HepG2 (cell line): ENCODE results near the gene WDR6. TPM values are rescaled to one million over a fixed set of nuclear protein-coding genes. Genes with fewer than 3 reads are reported as not detected.

Experiments used
- AGO2 ChIP-seq: fragments of 200-400 bp; formaldehyde crosslinking; optimal IDR thresholded peaks from 2 replicates; pipeline ENCODE3; 2017; ENCODE audit warnings: mild to moderate bottlenecking, low read depth, low read length, moderate library complexity
- ASH2L ChIP-seq: fragments of 300-600, 200-600 bp; sonication (generic); IDR thresholded peaks from 2 replicates; pipeline ENCODE4 v1.7.0; 2017; ENCODE audit warnings: low read depth, mild to moderate bottlenecking, moderate library complexity, mixed read lengths, low read length; ENCODE audit not compliant: insufficient read length
- HNRNPK ChIP-seq: fragments of 200-400 bp; formaldehyde crosslinking; IDR thresholded peaks from 2 replicates; pipeline ENCODE4 v1.6.1; 2018; ENCODE audit warnings: low read length, low read depth, moderate library complexity, mild to moderate bottlenecking; ENCODE audit not compliant: poor library complexity, severe bottlenecking
- HOXA3 ChIP-seq: sonication (generic); formaldehyde crosslinking; IDR thresholded peaks from 2 replicates; pipeline ENCODE4 v1.5.0; 2020; ENCODE audit warnings: missing genetic modification reagents
- KMT2B ChIP-seq: IDR thresholded peaks from 2 replicates; pipeline ENCODE4 v1.6.1; 2016; ENCODE audit warnings: missing genetic modification reagents, missing compliant biosample characterization
- MATR3 ChIP-seq: sonication (generic); formaldehyde crosslinking; IDR thresholded peaks from 2 replicates; pipeline ENCODE4 v1.4.0; 2020; ENCODE audit warnings: missing genetic modification reagents
- RBM22 ChIP-seq: fragments of 200-400 bp; formaldehyde crosslinking; optimal IDR thresholded peaks from 2 replicates; pipeline ENCODE3; 2017; ENCODE audit warnings: mild to moderate bottlenecking, low read length, moderate library complexity
- ZC3H4 ChIP-seq: sonication (generic); formaldehyde crosslinking; IDR thresholded peaks from 2 replicates; pipeline ENCODE4 v1.4.0; 2020; ENCODE audit warnings: missing genetic modification reagents, borderline replicate concordance
- ZFP36L2 ChIP-seq: sonication (generic); formaldehyde crosslinking; IDR thresholded peaks from 2 replicates; pipeline ENCODE4 v1.4.0; 2020; ENCODE audit warnings: missing genetic modification reagents
- ZFP91 ChIP-seq: sonication (generic); formaldehyde crosslinking; IDR thresholded peaks from 2 replicates; pipeline ENCODE4 v1.9.0; 2022; ENCODE audit warnings: missing genetic modification reagents, mild to moderate bottlenecking, borderline replicate concordance
- ZGPAT ChIP-seq: IDR thresholded peaks from 2 replicates; pipeline ENCODE4 v1.6.1; 2016; ENCODE audit warnings: mild to moderate bottlenecking
- ZNF263 ChIP-seq: sonication (generic); formaldehyde crosslinking; IDR thresholded peaks from 2 replicates; pipeline ENCODE4 v1.4.0; 2020; ENCODE audit warnings: missing genetic modification reagents
- ZNF33A ChIP-seq: sonication (generic); formaldehyde crosslinking; IDR thresholded peaks from 2 replicates; pipeline ENCODE4 v1.5.1; 2020; ENCODE audit warnings: missing genetic modification reagents, mild to moderate bottlenecking, moderate library complexity, borderline replicate concordance
- ZNF547 ChIP-seq: sonication (generic); formaldehyde crosslinking; IDR thresholded peaks from 2 replicates; pipeline ENCODE4 v1.5.1; 2020; ENCODE audit warnings: mild to moderate bottlenecking, missing genetic modification reagents
- ZNF773 ChIP-seq: sonication (generic); formaldehyde crosslinking; IDR thresholded peaks from 2 replicates; pipeline ENCODE4 v1.4.0; 2020; ENCODE audit warnings: missing genetic modification reagents, borderline replicate concordance
- polyA plus RNA-seq, 8 experiments: library from polyadenylated mRNA; depleted of rRNA in 3 of 8; stranded (reverse) in 7 of 8; unstranded in 1 of 8; fragments of >200 nt; fragmentation: Illumina TruSeq in 4 of 8; extraction: Trizol in 4 of 8; gene quantifications; 2 replicates each; pipeline versions ENCODE4 v1.2.1 to v1.2.3, GENCODE V29; 2011 to 2016; ENCODE audit warnings: low read depth in 4 of 8, missing spikeins in 1 of 8, mixed read lengths in 1 of 8; ENCODE audit not compliant: insufficient read depth in 1 of 8
- total RNA-seq, 5 experiments: library from RNA; depleted of rRNA; stranded (reverse); fragments of >200 nt; fragmentation: Illumina TruSeq; extraction: Trizol; gene quantifications; 2 replicates each; pipeline ENCODE4 v1.2.3, GENCODE V29; 2016; ENCODE audit warnings: low read depth in 1 of 5
- TF ChIP-seq, protein P1 (sequence below): sonication (generic); formaldehyde crosslinking; IDR thresholded peaks from 2 replicates; pipeline ENCODE4 v1.8.1; 2023; ENCODE audit warnings: mild to moderate bottlenecking, missing genetic modification reagents, borderline replicate concordance
- TF ChIP-seq, protein P2 (sequence below): IDR thresholded peaks from 2 replicates; pipeline ENCODE4 v1.6.1; 2016
- TF ChIP-seq, protein P3 (sequence below), 2 experiments: IDR thresholded peaks; 2 replicates each; pipeline ENCODE4 v1.6.1; 2011 to 2012; ENCODE audit warnings: low read length in 2 of 2, borderline replicate concordance in 1 of 2, low read depth in 1 of 2, mild to moderate bottlenecking in 1 of 2, moderate library complexity in 1 of 2
- TF ChIP-seq, protein P4 (sequence below): sonication (generic); formaldehyde crosslinking; IDR thresholded peaks from 2 replicates; pipeline ENCODE4 v1.4.0; 2020; ENCODE audit warnings: low read depth, mild to moderate bottlenecking, missing genetic modification reagents

WDR6 gene
- total and polyA plus RNA-seq, 2 of the 13 experiments (the other 11 are each of a cell fraction or from before 2014, with no cell fraction given): 73.4 to 139 TPM

DNA sequence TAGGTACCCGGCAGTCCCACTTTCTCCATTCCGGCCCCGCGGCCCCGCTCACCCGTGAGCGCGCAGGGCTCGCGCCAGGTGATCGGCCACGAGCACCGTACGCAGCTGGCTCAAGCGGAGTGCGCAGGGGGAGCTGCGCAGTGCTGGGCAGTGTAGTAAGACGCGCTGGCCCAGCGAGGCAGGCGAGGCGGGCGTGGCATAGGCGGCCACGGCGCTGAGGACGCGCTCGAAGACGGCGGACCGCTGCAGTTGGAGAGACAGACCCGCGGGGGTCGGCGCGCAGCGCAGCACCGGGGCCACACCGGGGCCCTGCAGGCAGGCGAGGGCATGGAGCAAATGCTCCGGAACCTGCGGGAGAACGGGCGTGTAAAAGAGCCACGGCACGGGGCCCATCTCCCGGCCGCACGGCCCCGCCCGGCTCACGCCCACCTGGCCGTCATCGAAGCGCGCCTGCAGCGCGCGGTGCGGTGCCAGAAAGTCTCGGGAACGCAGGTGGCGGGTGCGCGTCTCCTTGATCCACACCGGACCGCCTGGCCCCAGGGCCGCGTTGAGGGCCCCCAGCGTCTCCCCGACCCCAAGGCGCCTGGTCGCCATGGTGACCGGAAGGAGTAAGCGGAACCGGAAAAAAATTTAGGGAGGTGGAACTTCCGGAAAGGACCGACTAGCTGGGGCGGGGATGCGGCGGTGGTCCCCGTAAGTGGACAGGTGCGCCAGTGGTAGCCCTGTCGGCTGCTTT, 10.9 kb downstream of the WDR6 start, which contains the start of gene DALRD3 (continued):
- TF ChIP-seq, protein P1, sequence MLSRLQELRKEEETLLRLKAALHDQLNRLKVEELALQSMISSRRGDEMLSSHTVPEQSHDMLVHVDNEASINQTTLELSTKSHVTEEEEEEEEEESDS: no peak
- TF ChIP-seq HNRNPK: peak; percentile 26
- TF ChIP-seq ZNF773: no peak
- TF ChIP-seq AGO2: peak; percentile 99
- TF ChIP-seq ZC3H4: no peak
- no peak for TF ChIP-seq ZFP36L2 (CRISPR knock-in tag)
- TF ChIP-seq ASH2L: peak; percentile 66
- no peak for TF ChIP-seq ZNF547 (CRISPR knock-in tag)
- peak; percentile 82 for TF ChIP-seq RBM22
- no peak; the same call in 1 of the 2 replicates for TF ChIP-seq KMT2B (CRISPR knock-in tag)
- TF ChIP-seq ZFP91 (CRISPR knock-in tag): peak; percentile 88; the same call in 1 of the 2 replicates
- TF ChIP-seq, protein P2, sequence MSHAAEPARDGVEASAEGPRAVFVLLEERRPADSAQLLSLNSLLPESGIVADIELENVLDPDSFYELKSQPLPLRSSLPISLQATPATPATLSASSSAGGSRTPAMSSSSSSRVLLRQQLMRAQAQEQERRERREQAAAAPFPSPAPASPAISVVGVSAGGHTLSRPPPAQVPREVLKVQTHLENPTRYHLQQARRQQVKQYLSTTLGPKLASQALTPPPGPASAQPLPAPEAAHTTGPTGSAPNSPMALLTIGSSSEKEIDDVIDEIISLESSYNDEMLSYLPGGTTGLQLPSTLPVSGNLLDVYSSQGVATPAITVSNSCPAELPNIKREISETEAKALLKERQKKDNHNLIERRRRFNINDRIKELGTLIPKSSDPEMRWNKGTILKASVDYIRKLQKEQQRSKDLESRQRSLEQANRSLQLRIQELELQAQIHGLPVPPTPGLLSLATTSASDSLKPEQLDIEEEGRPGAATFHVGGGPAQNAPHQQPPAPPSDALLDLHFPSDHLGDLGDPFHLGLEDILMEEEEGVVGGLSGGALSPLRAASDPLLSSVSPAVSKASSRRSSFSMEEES: no peak
- TF ChIP-seq, protein P3, sequence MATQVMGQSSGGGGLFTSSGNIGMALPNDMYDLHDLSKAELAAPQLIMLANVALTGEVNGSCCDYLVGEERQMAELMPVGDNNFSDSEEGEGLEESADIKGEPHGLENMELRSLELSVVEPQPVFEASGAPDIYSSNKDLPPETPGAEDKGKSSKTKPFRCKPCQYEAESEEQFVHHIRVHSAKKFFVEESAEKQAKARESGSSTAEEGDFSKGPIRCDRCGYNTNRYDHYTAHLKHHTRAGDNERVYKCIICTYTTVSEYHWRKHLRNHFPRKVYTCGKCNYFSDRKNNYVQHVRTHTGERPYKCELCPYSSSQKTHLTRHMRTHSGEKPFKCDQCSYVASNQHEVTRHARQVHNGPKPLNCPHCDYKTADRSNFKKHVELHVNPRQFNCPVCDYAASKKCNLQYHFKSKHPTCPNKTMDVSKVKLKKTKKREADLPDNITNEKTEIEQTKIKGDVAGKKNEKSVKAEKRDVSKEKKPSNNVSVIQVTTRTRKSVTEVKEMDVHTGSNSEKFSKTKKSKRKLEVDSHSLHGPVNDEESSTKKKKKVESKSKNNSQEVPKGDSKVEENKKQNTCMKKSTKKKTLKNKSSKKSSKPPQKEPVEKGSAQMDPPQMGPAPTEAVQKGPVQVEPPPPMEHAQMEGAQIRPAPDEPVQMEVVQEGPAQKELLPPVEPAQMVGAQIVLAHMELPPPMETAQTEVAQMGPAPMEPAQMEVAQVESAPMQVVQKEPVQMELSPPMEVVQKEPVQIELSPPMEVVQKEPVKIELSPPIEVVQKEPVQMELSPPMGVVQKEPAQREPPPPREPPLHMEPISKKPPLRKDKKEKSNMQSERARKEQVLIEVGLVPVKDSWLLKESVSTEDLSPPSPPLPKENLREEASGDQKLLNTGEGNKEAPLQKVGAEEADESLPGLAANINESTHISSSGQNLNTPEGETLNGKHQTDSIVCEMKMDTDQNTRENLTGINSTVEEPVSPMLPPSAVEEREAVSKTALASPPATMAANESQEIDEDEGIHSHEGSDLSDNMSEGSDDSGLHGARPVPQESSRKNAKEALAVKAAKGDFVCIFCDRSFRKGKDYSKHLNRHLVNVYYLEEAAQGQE (IDR thresholded peaks at IDR 0.05; ENCODE audit: borderline replicate concordance in 1 of 2, low read depth in 1 of 2, low read length in 2 of 2): no peak
- no peak for TF ChIP-seq ZNF33A (CRISPR knock-in tag)
- no peak; the same call in 1 of the 2 replicates for TF ChIP-seq ZGPAT
- TF ChIP-seq ZNF263 (CRISPR knock-in tag): no peak
- TF ChIP-seq, protein P4, sequence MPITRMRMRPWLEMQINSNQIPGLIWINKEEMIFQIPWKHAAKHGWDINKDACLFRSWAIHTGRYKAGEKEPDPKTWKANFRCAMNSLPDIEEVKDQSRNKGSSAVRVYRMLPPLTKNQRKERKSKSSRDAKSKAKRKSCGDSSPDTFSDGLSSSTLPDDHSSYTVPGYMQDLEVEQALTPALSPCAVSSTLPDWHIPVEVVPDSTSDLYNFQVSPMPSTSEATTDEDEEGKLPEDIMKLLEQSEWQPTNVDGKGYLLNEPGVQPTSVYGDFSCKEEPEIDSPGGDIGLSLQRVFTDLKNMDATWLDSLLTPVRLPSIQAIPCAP (CRISPR knock-in tag): no peak
- TF ChIP-seq MATR3 (CRISPR knock-in tag): no peak
- TF ChIP-seq HOXA3 (CRISPR knock-in tag): peak; percentile 71
